ENCODE measurements around the gene PIK3C3.
"Not testable (repeated sequence)": the region's sequence is repeated elsewhere in the genome, so short reads cannot be mapped to it uniquely, and the experiment has no call there.

Gene PIK3C3

DNA sequence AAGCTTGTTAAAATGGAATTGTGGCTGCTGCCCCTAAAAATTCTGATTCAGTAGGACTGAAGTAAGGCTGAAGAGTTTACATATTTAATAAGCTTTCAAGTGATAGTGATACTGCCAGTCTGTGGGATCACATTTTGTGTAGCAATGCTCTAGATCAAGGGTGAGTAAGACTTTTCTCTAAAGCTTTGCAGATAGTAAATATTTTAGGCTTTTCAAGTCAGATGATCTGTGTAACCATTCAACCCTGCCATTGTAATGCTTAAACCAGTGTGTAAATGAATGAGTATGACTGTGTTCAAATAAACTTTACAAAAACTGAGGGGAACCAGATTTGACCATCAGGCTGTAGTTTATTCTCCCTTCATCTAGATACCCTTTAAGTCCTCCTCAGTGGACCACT lies 92.7 kb downstream of the PIK3C3 start:
- Histone ChIP-seq H3K27me3 (ENCODE audit: low read depth) (no peaks in the 10 kb centered on the region), H3K4me1 (no peaks in the 10 kb centered on the region), H3K4me3 (no peak overlapping the region), H3K36me3 (replicated peaks) (no peaks in the 10 kb centered on the region; the same call in 1 of the 2 replicates), H3K9me3 (no peaks in the 10 kb centered on the region)
- in situ Hi-C loops (cut with MboI; ENCODE audit: low sequenced_read_pairs) = no loop called here
- peak in 1 of 2 experiments; percentile 19 for DNase-seq (ENCODE audit: low spot score in 2 of 2)

DNA sequence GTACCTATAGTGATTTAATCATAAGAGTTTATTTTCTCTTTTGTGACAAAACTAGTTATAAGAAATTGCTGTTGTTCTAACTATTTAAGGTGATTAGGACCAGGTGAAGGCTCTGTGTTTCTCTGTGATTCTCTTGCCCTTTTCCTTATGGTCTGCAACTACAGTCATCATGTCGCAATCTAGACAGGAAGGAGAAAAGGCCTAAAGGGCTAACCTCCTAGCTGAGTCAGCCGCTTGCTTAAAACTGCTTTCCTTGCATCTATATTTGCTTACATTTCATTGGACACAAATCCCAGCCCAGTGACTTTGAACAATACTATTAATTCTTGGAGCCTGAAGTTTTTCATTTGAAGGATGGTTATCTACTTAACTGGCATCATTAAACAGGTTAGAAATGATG lies 93.1 kb downstream of the PIK3C3 start:
- Histone ChIP-seq H3K9me3 (no peaks in the 10 kb centered on the region), H3K4me3 (no peak overlapping the region), H3K36me3 (replicated peaks) (no peaks in the 10 kb centered on the region; the same call in 1 of the 2 replicates), H3K4me1 (no peaks in the 10 kb centered on the region), H3K27me3 (ENCODE audit: low read depth) (no peaks in the 10 kb centered on the region)
- DNase-seq (ENCODE audit: low spot score in 2 of 2) = no peak
- in situ Hi-C loops (cut with MboI; ENCODE audit: low sequenced_read_pairs) = no loop called here

DNA sequence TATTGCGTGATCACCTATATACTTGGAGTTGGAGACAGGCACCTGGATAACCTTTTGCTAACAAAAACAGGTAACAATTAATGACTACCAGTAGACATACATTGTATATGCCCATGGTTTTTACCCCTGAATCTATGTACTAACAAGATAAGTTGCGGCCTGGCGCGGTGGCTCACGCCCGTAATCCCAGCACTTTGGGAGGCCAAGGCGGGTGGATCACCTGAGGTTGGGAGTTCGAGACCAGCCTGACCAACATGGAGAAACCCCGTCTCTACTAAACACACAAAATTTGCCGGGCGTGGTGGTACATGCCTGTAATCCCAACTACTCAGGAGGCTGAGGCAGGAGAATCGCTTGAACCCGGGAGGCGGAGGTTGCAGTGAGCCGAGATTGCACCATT lies 94.5 kb downstream of the PIK3C3 start:
- in situ Hi-C loops (cut with MboI; ENCODE audit: low sequenced_read_pairs); H3K4me3 ChIP-seq: not testable (repeated sequence)

GRCh38 chr18:42051411-42051810 lies 96.4 kb downstream of the PIK3C3 start:
- Histone ChIP-seq H3K9me3 (no peaks in the 10 kb centered on the region), H3K27me3 (ENCODE audit: low read depth) (no peaks in the 10 kb centered on the region), H3K4me3 (no peak overlapping the region), H3K36me3 (replicated peaks) (no peaks in the 10 kb centered on the region; the same call in 1 of the 2 replicates), H3K4me1 (no peaks in the 10 kb centered on the region)
- DNase-seq (ENCODE audit: low spot score in 2 of 2) = no peak
- in situ Hi-C loops (cut with MboI; ENCODE audit: low sequenced_read_pairs) = loop anchor here (10.0 to 25.0 kb wide), 2 partner anchors 1223 to 1511 kb away; partner anchors contain the start of gene SYT4

More for the DNA sequence above, 94.5 kb downstream of the PIK3C3 start:
- not testable (repeated sequence) for H3K4me1 ChIP-seq; H3K9me3 ChIP-seq; H3K36me3 ChIP-seq (replicated peaks); H3K27me3 ChIP-seq (ENCODE audit: low read depth); DNase-seq (ENCODE audit: low spot score in 2 of 2)

GRCh38 chr18:42052122-42052708 lies 97.2 kb downstream of the PIK3C3 start:
- no peaks in the 10 kb centered on the region for H3K9me3 ChIP-seq
- DNase-seq (ENCODE audit: low spot score in 2 of 2) = peak in 1 of 2 experiments; percentile 22
- in situ Hi-C loops (cut with MboI; ENCODE audit: low sequenced_read_pairs) = loop anchor here (10.0 to 25.0 kb wide), 2 partner anchors 1223 to 1510 kb away; partner anchors contain the start of gene SYT4
- no peaks in the 10 kb centered on the region for H3K27me3 ChIP-seq (ENCODE audit: low read depth)
- no peak overlapping the region for H3K4me3 ChIP-seq
- H3K36me3 ChIP-seq (replicated peaks) = no peaks in the 10 kb centered on the region; the same call in 1 of the 2 replicates
- no peaks in the 10 kb centered on the region for H3K4me1 ChIP-seq

GRCh38 chr18:42053188-42053781 lies 98.3 kb downstream of the PIK3C3 start:
- no peak overlapping the region for H3K4me3 ChIP-seq
- H3K4me1 ChIP-seq = no peaks in the 10 kb centered on the region
- no peaks in the 10 kb centered on the region for H3K27me3 ChIP-seq (ENCODE audit: low read depth)
- no peaks in the 10 kb centered on the region; the same call in 1 of the 2 replicates for H3K36me3 ChIP-seq (replicated peaks)
- H3K9me3 ChIP-seq = no peaks in the 10 kb centered on the region
- peak; percentile 56 to 79 for DNase-seq (ENCODE audit: low spot score in 2 of 2)
- in situ Hi-C loops (cut with MboI; ENCODE audit: low sequenced_read_pairs) = loop anchor here (10.0 to 25.0 kb wide), 2 partner anchors 1222 to 1509 kb away; partner anchors contain the start of gene SYT4

- in situ Hi-C loops (cut with MboI; ENCODE audit: low sequenced_read_pairs) = loop anchor here (25.0 kb wide), 1 partner anchor 1498 kb away; no protein-coding TSS in a partner anchor
- H3K4me3 ChIP-seq = no peak overlapping the region
- no peaks in the 10 kb centered on the region for H3K9me3 ChIP-seq
- no peaks in the 10 kb centered on the region for H3K4me1 ChIP-seq
- DNase-seq (ENCODE audit: low spot score in 2 of 2) = no peak
- no peaks in the 10 kb centered on the region for H3K36me3 ChIP-seq (replicated peaks)
- no peaks in the 10 kb centered on the region for H3K27me3 ChIP-seq (ENCODE audit: low read depth)
Measured at GRCh38 chr18:42064109-42064508, 109.1 kb downstream of the PIK3C3 start.

DNA sequence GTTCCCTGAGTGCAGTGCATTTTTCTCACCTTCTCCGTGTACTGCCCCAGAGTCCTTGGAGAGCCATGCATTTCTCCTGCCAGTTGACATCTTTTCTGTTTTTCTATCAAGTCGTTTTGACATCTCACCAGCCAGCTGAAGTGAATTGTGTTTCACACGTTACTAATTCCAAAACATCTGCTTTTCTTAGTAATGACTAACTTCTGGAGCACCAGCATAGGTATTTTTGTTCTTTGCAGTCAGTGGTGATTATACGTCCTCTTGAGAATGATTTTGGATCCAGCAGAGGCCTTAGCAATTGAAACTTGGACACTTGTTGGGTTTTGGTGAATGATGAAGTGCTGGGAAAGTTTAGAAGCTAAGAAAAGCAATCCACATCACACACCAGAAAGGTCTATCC lies 112.5 kb downstream of the PIK3C3 start:
- in situ Hi-C loops (cut with MboI; ENCODE audit: low sequenced_read_pairs) = loop anchor here (25.0 kb wide), 1 partner anchor 1495 kb away; no protein-coding TSS in a partner anchor

GRCh38 chr18:42068030-42068429 lies 113.0 kb downstream of the PIK3C3 start:
- DNase-seq (ENCODE audit: low spot score in 2 of 2) = no peak
- Histone ChIP-seq H3K4me1 (no peaks in the 10 kb centered on the region), H3K27me3 (ENCODE audit: low read depth) (no peaks in the 10 kb centered on the region), H3K9me3 (no peaks in the 10 kb centered on the region), H3K4me3 (no peak overlapping the region), H3K36me3 (replicated peaks) (no peaks in the 10 kb centered on the region; the same call in 1 of the 2 replicates)
- in situ Hi-C loops (cut with MboI; ENCODE audit: low sequenced_read_pairs) = loop anchor here (25.0 kb wide), 1 partner anchor 1494 kb away; no protein-coding TSS in a partner anchor

More for the DNA sequence above, 112.5 kb downstream of the PIK3C3 start:
- H3K4me1 ChIP-seq = no peaks in the 10 kb centered on the region
- no peaks in the 10 kb centered on the region; the same call in 1 of the 2 replicates for H3K36me3 ChIP-seq (replicated peaks)
- no peaks in the 10 kb centered on the region for H3K27me3 ChIP-seq (ENCODE audit: low read depth)
- H3K4me3 ChIP-seq = no peak overlapping the region
- DNase-seq (ENCODE audit: low spot score in 2 of 2) = no peak
- no peaks in the 10 kb centered on the region for H3K9me3 ChIP-seq

- Histone ChIP-seq H3K4me1 (no peaks in the 10 kb centered on the region), H3K36me3 (replicated peaks) (no peaks in the 10 kb centered on the region; the same call in 1 of the 2 replicates), H3K27me3 (ENCODE audit: low read depth) (no peaks in the 10 kb centered on the region), H3K4me3 (no peak overlapping the region), H3K9me3 (no peaks in the 10 kb centered on the region)
- in situ Hi-C loops (cut with MboI; ENCODE audit: low sequenced_read_pairs) = loop anchor here (25.0 kb wide), 1 partner anchor 1493 kb away; no protein-coding TSS in a partner anchor
- no peak for DNase-seq (ENCODE audit: low spot score in 2 of 2)
Measured at GRCh38 chr18:42069036-42069435, 114.0 kb downstream of the PIK3C3 start.

DNA sequence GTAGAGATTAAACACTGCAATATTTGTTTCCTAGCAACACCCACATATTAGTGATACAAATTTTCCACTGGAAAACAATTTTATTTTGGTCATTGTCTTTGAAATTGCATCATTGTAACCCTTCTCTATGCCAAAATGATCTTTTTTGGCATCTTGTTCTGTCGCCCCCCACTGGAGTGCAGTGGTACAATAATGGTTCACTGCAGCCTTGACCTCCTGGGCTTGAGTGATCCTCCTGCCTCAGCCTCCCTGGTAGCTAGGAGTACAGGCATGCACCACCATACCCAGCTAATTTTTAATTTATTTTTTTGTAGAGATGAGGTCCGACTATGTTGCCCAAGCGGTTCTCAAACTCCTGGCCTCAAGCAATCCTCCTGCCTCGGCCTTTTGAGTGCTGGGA lies 117.4 kb downstream of the PIK3C3 start:
- H3K4me3 ChIP-seq = no peak overlapping the region
- no peaks in the 10 kb centered on the region; the same call in 1 of the 2 replicates for H3K36me3 ChIP-seq (replicated peaks)
- no peaks in the 10 kb centered on the region for H3K9me3 ChIP-seq
- no peaks in the 10 kb centered on the region for H3K4me1 ChIP-seq
- no peak for DNase-seq (ENCODE audit: low spot score in 2 of 2)
- H3K27me3 ChIP-seq (ENCODE audit: low read depth) = no peaks in the 10 kb centered on the region
- in situ Hi-C loops (cut with MboI; ENCODE audit: low sequenced_read_pairs) = loop anchor here (25.0 kb wide), 1 partner anchor 1490 kb away; no protein-coding TSS in a partner anchor

- Histone ChIP-seq H3K9me3 (no peaks in the 10 kb centered on the region), H3K27me3 (ENCODE audit: low read depth) (no peaks in the 10 kb centered on the region), H3K36me3 (replicated peaks) (no peaks in the 10 kb centered on the region; the same call in 1 of the 2 replicates), H3K4me1 (no peaks in the 10 kb centered on the region), H3K4me3 (no peak overlapping the region)
- in situ Hi-C loops (cut with MboI; ENCODE audit: low sequenced_read_pairs) = loop anchor here (25.0 kb wide), 1 partner anchor 1488 kb away; no protein-coding TSS in a partner anchor
- DNase-seq (ENCODE audit: low spot score in 2 of 2) = peak in 1 of 2 experiments; percentile 2
Measured at GRCh38 chr18:42074704-42075103, 119.7 kb downstream of the PIK3C3 start.

DNA sequence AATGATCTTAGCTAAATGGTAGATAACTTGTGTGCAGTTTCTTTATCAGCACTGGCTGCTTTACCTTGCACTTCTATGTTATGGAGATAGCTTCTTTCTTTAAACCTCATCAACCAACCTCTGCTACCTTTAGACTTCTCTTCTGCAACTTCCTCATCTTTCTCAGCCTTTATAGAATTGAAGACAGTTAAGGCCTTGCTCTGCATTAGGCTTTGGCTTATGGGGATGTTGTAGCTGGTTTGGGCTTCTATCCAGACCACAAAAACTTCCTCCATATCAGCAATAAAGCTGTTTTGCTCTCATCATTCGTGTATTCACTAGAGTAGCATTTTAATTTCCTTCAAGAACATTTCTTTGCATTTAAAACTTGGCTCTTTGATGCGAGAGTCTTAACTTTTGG lies 123.7 kb downstream of the PIK3C3 start:
- H3K9me3 ChIP-seq = no peaks in the 10 kb centered on the region
- peaks cover 3% of the 10 kb centered on the region for H3K4me1 ChIP-seq
- in situ Hi-C loops (cut with MboI; ENCODE audit: low sequenced_read_pairs) = no loop called here
- H3K4me3 ChIP-seq = no peak overlapping the region
- 0 out of 2 replicates have a peak, but pooled peaks cover 5% of the 10 kb centered on the region for H3K36me3 ChIP-seq (replicated peaks)
- DNase-seq (ENCODE audit: low spot score in 2 of 2) = no peak
- no peaks in the 10 kb centered on the region for H3K27me3 ChIP-seq (ENCODE audit: low read depth)

GRCh38 chr18:42080340-42080739 lies 125.3 kb downstream of the PIK3C3 start:
- in situ Hi-C loops (cut with MboI; ENCODE audit: low sequenced_read_pairs) = no loop called here
- DNase-seq (ENCODE audit: low spot score in 2 of 2) = no peak
- H3K4me3 ChIP-seq = no peak overlapping the region

More at GRCh38 chr18:42080340-42080739, 125.3 kb downstream of the PIK3C3 start:
- Histone ChIP-seq H3K4me1 (peaks cover 3% of the 10 kb centered on the region), H3K36me3 (replicated peaks) (0 out of 2 replicates have a peak, but pooled peaks cover 5% of the 10 kb centered on the region), H3K27me3 (ENCODE audit: low read depth) (no peaks in the 10 kb centered on the region), H3K9me3 (no peaks in the 10 kb centered on the region)

Data from HAP-1 (cell line).